ENCODE results near the gene RGS4. TPM values are rescaled to one million over a fixed set of nuclear protein-coding genes. Genes with fewer than 3 reads are reported as not detected.

RGS4 gene
- total RNA-seq, 1 donor from 2014 or later, result 0.43 TPM

- Histone ChIP-seq H3K36me3 (no peaks in the 10 kb centered on the region), H3K9me3 (ENCODE audit: low read depth) (no peaks in the 10 kb centered on the region), H3F3A (ENCODE audit: low read depth) (no peaks in the 10 kb centered on the region), H3K4me3 (no peak overlapping the region), H3K79me2 (ENCODE audit: low read depth) (no peaks in the 10 kb centered on the region), H3K4me2 (no peak overlapping the region), H3K9ac (no peak overlapping the region), H3K27me3 (no peaks in the 10 kb centered on the region), H3K4me1 (no peaks in the 10 kb centered on the region), H4K20me1 (ENCODE audit: low read depth) (no peaks in the 10 kb centered on the region), H3K27ac (no peak overlapping the region), H2AFZ (replicated peaks) (no peak overlapping the region)
- no peak overlapping the region for H3K4me3 Mint-ChIP-seq
- no peak for DNase-seq (ENCODE audit: low spot score)
- no peaks in the 10 kb centered on the region for H3K4me1 Mint-ChIP-seq
- TF ChIP-seq EZH2phosphoT487 (IDR thresholded peaks at IDR 0.05) (no peak), EZH2 (IDR thresholded peaks at IDR 0.05) (no peak)
- TF ChIP-seq, protein P1, sequence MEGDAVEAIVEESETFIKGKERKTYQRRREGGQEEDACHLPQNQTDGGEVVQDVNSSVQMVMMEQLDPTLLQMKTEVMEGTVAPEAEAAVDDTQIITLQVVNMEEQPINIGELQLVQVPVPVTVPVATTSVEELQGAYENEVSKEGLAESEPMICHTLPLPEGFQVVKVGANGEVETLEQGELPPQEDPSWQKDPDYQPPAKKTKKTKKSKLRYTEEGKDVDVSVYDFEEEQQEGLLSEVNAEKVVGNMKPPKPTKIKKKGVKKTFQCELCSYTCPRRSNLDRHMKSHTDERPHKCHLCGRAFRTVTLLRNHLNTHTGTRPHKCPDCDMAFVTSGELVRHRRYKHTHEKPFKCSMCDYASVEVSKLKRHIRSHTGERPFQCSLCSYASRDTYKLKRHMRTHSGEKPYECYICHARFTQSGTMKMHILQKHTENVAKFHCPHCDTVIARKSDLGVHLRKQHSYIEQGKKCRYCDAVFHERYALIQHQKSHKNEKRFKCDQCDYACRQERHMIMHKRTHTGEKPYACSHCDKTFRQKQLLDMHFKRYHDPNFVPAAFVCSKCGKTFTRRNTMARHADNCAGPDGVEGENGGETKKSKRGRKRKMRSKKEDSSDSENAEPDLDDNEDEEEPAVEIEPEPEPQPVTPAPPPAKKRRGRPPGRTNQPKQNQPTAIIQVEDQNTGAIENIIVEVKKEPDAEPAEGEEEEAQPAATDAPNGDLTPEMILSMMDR (IDR thresholded peaks at IDR 0.05), result no peak
- no peak overlapping the region for H3K27ac Mint-ChIP-seq
- H3K27me3 Mint-ChIP-seq (ENCODE audit: insufficient read depth, low read depth), result peaks cover 3% of the 10 kb centered on the region
- no peaks in the 10 kb centered on the region for H3K36me3 Mint-ChIP-seq
- H3K9me3 Mint-ChIP-seq, result no peaks in the 10 kb centered on the region
Observed at GRCh38 chr1:163102590-163102989, 33.4 kb downstream of the RGS4 start.

DNA sequence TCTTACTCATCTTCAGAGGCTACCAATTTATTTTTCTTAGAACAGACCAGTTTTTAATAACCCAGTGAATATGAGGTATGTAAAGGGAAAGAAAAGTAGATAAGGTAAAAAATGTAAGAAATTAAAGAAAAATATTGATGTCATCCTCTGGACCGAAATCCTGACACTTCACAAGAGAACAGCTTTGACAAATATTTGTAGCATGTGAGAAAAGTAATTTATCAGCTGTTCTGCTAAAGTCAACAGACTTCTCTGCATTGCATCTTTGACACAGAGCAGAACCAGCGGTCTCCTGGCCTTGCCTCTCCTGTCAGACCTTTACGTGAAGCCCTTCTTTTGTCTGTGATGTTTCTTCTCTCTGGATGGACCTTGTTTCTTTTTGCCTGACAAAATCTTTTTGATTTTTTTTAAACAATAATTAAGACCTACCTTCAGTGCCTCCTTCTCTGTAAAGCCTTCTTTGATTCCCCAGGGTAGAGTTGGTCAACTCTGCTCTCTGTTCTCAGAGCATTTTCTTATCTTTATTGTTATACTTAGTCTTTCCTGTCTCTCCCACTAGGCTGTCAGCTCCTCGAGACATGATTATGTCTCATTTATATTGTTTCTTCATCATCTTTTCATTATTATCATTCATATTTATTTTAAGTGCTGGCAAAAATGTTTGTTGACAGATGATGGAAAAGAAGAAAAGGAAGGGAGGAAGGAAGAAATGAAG, 35.4 kb downstream of the RGS4 start:
- no peak overlapping the region for H2AFZ ChIP-seq (replicated peaks)
- no peaks in the 10 kb centered on the region for H3F3A ChIP-seq (ENCODE audit: low read depth)
- H3K36me3 ChIP-seq, result no peaks in the 10 kb centered on the region
- peaks cover 3% of the 10 kb centered on the region for H3K27me3 Mint-ChIP-seq (ENCODE audit: insufficient read depth, low read depth)
- no peaks in the 10 kb centered on the region for H3K9me3 Mint-ChIP-seq
- TF ChIP-seq, protein P1 (IDR thresholded peaks at IDR 0.05), result no peak
- no peak for TF ChIP-seq EZH2phosphoT487 (IDR thresholded peaks at IDR 0.05)
- TF ChIP-seq EZH2 (IDR thresholded peaks at IDR 0.05), result no peak
- H3K4me2 ChIP-seq, result no peak overlapping the region
- H3K36me3 Mint-ChIP-seq, result no peaks in the 10 kb centered on the region
- H3K9me3 ChIP-seq (ENCODE audit: low read depth), result no peaks in the 10 kb centered on the region
- DNase-seq (ENCODE audit: low spot score), result no peak
- no peak overlapping the region for H3K4me3 ChIP-seq
- H3K27ac ChIP-seq, result no peak overlapping the region
- H3K79me2 ChIP-seq (ENCODE audit: low read depth), result no peaks in the 10 kb centered on the region
- no peak overlapping the region for H3K9ac ChIP-seq
- H3K27ac Mint-ChIP-seq, result no peak overlapping the region
- H3K4me3 Mint-ChIP-seq, result no peak overlapping the region
- no peaks in the 10 kb centered on the region for H4K20me1 ChIP-seq (ENCODE audit: low read depth)
- no peaks in the 10 kb centered on the region for H3K4me1 ChIP-seq
- no peaks in the 10 kb centered on the region for H3K4me1 Mint-ChIP-seq
- no peaks in the 10 kb centered on the region for H3K27me3 ChIP-seq

GRCh38 chr1:163106364-163106987, 37.3 kb downstream of the RGS4 start:
- Histone ChIP-seq H3K36me3 (no peaks in the 10 kb centered on the region), H3K27ac (no peak overlapping the region), H3K4me3 (no peak overlapping the region), H2AFZ (replicated peaks) (no peak overlapping the region), H3K9ac (no peak overlapping the region), H3K27me3 (no peaks in the 10 kb centered on the region), H3F3A (ENCODE audit: low read depth) (no peaks in the 10 kb centered on the region), H3K4me1 (no peaks in the 10 kb centered on the region), H3K4me2 (no peak overlapping the region), H3K9me3 (ENCODE audit: low read depth) (no peaks in the 10 kb centered on the region), H3K79me2 (ENCODE audit: low read depth) (no peaks in the 10 kb centered on the region), H4K20me1 (ENCODE audit: low read depth) (no peaks in the 10 kb centered on the region)
- H3K27me3 Mint-ChIP-seq (ENCODE audit: insufficient read depth, low read depth), result peaks cover 3% of the 10 kb centered on the region
- TF ChIP-seq EZH2 (IDR thresholded peaks at IDR 0.05), result no peak
- no peak for TF ChIP-seq EZH2phosphoT487 (IDR thresholded peaks at IDR 0.05)
- TF ChIP-seq, protein P1 (IDR thresholded peaks at IDR 0.05), result no peak
- no peaks in the 10 kb centered on the region for H3K9me3 Mint-ChIP-seq
- H3K4me1 Mint-ChIP-seq, result no peaks in the 10 kb centered on the region
- no peak overlapping the region for H3K27ac Mint-ChIP-seq
- no peak overlapping the region for H3K4me3 Mint-ChIP-seq
- no peaks in the 10 kb centered on the region for H3K36me3 Mint-ChIP-seq
- no peak for DNase-seq (ENCODE audit: low spot score)

Measured in neural progenitor cell (in vitro differentiated cells).